ENCODE data around the gene SIPA1.
"Not testable (repeated sequence)": the region's sequence is repeated elsewhere in the genome, so short reads cannot be mapped to it uniquely, and the experiment has no call there.

SIPA1 gene

GRCh38 chr11:65661599-65662246 is 23.8 kb downstream of the SIPA1 start:
- no peak for DNase-seq

GRCh38 chr11:65662247-65662798 is 24.4 kb downstream of the SIPA1 start:
- no peak for DNase-seq

GRCh38 chr11:65662799-65663638 is 25.1 kb downstream of the SIPA1 start, which contains the start of gene RELA:
RELA (minus strand) TSS chr11:65662916; CDS start chr11:65662832, 84 bp downstream.
- peak; percentile 96 for DNase-seq

GRCh38 chr11:65663639-65664200 is 25.8 kb downstream of the SIPA1 start:
- no peak for DNase-seq

GRCh38 chr11:65672180-65672860 is 34.4 kb downstream of the SIPA1 start:
- no peak for DNase-seq

- DNase-seq: no peak
Measured at GRCh38 chr11:65672982-65673381, 35.1 kb downstream of the SIPA1 start.

GRCh38 chr11:65680192-65680743 is 42.4 kb downstream of the SIPA1 start:
- no peak for DNase-seq

GRCh38 chr11:65683480-65683879 is 45.6 kb downstream of the SIPA1 start:
- not testable (repeated sequence) for DNase-seq

- DNase-seq: no peak
Measured at GRCh38 chr11:65685981-65686380, 48.1 kb downstream of the SIPA1 start.

GRCh38 chr11:65691847-65692246 is 53.9 kb downstream of the SIPA1 start:
- DNase-seq: not testable (repeated sequence)

- no peak for DNase-seq
Measured at GRCh38 chr11:65692367-65692766, 54.5 kb downstream of the SIPA1 start.

- DNase-seq: no peak
Measured at GRCh38 chr11:65695459-65696241, 57.7 kb downstream of the SIPA1 start.

- no peak for DNase-seq
Measured at GRCh38 chr11:65696802-65697552, 59.1 kb downstream of the SIPA1 start.

- no peak for DNase-seq
Measured at GRCh38 chr11:65698205-65698604, 60.3 kb downstream of the SIPA1 start.

GRCh38 chr11:65699306-65699705 is 61.4 kb downstream of the SIPA1 start:
- no peak for DNase-seq

GRCh38 chr11:65700399-65700798 is 62.5 kb downstream of the SIPA1 start:
- DNase-seq: no peak

Data from eye (tissue), 1 donor.